Measurements from ENCODE around the gene OSGEP. TPM values are rescaled to one million over a fixed set of nuclear protein-coding genes. Genes with fewer than 3 reads are reported as not detected.

OSGEP gene
- total RNA-seq, 1 experiment from 2014 or later, result 21.8 TPM

GRCh38 chr14:20438664-20439063 is 15.9 kb downstream of the OSGEP start:
- no peak for TF ChIP-seq CBX3 (IDR thresholded peaks at IDR 0.05; ENCODE audit: low read depth)
- no peak for TF ChIP-seq CEBPB (IDR thresholded peaks at IDR 0.05; ENCODE audit: low read depth)
- no peak for TF ChIP-seq CTCF (IDR thresholded peaks at IDR 0.05 in 2 of 3, conservative IDR thresholded peaks at IDR 0.05 in 1 of 3; ENCODE audit: borderline replicate concordance in 1 of 3, insufficient read depth in 1 of 3, low read depth in 2 of 3, low read length in 2 of 3)
- TF ChIP-seq ZBTB33 (IDR thresholded peaks at IDR 0.05; ENCODE audit: extremely low read depth, insufficient replicate concordance, low read length), result no peak
- TF ChIP-seq SIN3A (IDR thresholded peaks at IDR 0.05; ENCODE audit: low read depth), result no peak
- TF ChIP-seq ELF1 (IDR thresholded peaks at IDR 0.05; ENCODE audit: borderline replicate concordance, low read depth), result no peak
- TF ChIP-seq ZFX (IDR thresholded peaks at IDR 0.05), result no peak
- TF ChIP-seq ZNF274 (IDR thresholded peaks at IDR 0.05; ENCODE audit: low read depth, low read length), result no peak
- no peak for TF ChIP-seq POLR2A (IDR thresholded peaks at IDR 0.05; ENCODE audit: borderline replicate concordance, extremely low read depth, insufficient read depth, insufficient read length)
- TF ChIP-seq EZH2phosphoT487 (IDR thresholded peaks at IDR 0.05; ENCODE audit: borderline replicate concordance), result no peak
- TF ChIP-seq POLR2AphosphoS5 (IDR thresholded peaks at IDR 0.05; ENCODE audit: low read depth, low read length), result no peak
- no peak for ATAC-seq
- peaks cover 7 to 17% of the 10 kb centered on the region in 2 experiments for H3K4me1 ChIP-seq (ENCODE audit: control insufficient read depth in 1 of 2, insufficient read depth in 2 of 2, low read length in 2 of 2)
- H3K79me2 ChIP-seq (ENCODE audit: insufficient read depth, low read length), result no peaks in the 10 kb centered on the region
- H3K4me3 ChIP-seq (replicated peaks in 1 of 2; ENCODE audit: low read depth in 1 of 2, low read length in 2 of 2), result no peak overlapping the region
- no peaks in the 10 kb centered on the region for H3K27me3 ChIP-seq (ENCODE audit: insufficient read depth, low read length)
- no peak for DNase-seq (ENCODE audit: low read depth, low spot score)
- H3K9me2 ChIP-seq (ENCODE audit: insufficient read depth), result no peaks in the 10 kb centered on the region
- H2AFZ ChIP-seq (ENCODE audit: low read depth, low read length, poor library complexity, severe bottlenecking), result no peak overlapping the region
- intact Hi-C loops (cut with micrococcal nuclease), result no loop called here
- no peaks in the 10 kb centered on the region for H3K36me3 ChIP-seq (ENCODE audit: control insufficient read depth in 1 of 2, insufficient read depth in 2 of 2, low read length in 2 of 2)
- no peak overlapping the region for H3K9ac ChIP-seq (ENCODE audit: low read length)
- ChIA-PET CTCF (no interaction called here), POLR2A (no interaction called here), RAD21 (ENCODE audit: low non-redundant PET in 1 of 2, low total read pairs in 2 of 2, uncharacterized antibody in 2 of 2, unreplicated experiment in 2 of 2) (no interaction called here)
- no TSS peak for BruUV-seq (replicated peaks)
- H3K4me2 ChIP-seq (ENCODE audit: low read length), result no peak overlapping the region
- H4K20me1 ChIP-seq (ENCODE audit: insufficient read depth), result no peaks in the 10 kb centered on the region
- no peaks in the 10 kb centered on the region for H3K9me3 ChIP-seq (ENCODE audit: control insufficient read depth in 1 of 2, insufficient read depth in 1 of 2, low read depth in 1 of 2, low read length in 2 of 2)
- no peak overlapping the region for H3K27ac ChIP-seq (ENCODE audit: low read depth, low read length)

Measured in HCT116 (cell line).